ENCODE results near the gene FAM13A.

GRCh38 chr4:88908521-88908920 is 148.5 kb downstream of the FAM13A start:
- TF ChIP-seq CTCF (IDR thresholded peaks at IDR 0.05) (no peak), POLR2A (IDR thresholded peaks at IDR 0.05) (no peak)
